Measurements from ENCODE around the gene RPL6.

RPL6 gene

GRCh38 chr12:112380663-112381405, 28.6 kb downstream of the RPL6 start:
- FAIRE-seq (no peak), DNase-seq (ENCODE audit: insufficient read length, low spot score) (peak; percentile 8)
- TF ChIP-seq POLR2A (IDR thresholded peaks at IDR 0.05; ENCODE audit: low read depth, low read length) = no peak

- TF ChIP-seq POLR2A (IDR thresholded peaks at IDR 0.05; ENCODE audit: low read depth, low read length) = no peak
- DNase-seq (ENCODE audit: insufficient read length, low spot score) = no peak
- no peak for FAIRE-seq
Measured at GRCh38 chr12:112375105-112375504, 34.3 kb downstream of the RPL6 start.

DNA sequence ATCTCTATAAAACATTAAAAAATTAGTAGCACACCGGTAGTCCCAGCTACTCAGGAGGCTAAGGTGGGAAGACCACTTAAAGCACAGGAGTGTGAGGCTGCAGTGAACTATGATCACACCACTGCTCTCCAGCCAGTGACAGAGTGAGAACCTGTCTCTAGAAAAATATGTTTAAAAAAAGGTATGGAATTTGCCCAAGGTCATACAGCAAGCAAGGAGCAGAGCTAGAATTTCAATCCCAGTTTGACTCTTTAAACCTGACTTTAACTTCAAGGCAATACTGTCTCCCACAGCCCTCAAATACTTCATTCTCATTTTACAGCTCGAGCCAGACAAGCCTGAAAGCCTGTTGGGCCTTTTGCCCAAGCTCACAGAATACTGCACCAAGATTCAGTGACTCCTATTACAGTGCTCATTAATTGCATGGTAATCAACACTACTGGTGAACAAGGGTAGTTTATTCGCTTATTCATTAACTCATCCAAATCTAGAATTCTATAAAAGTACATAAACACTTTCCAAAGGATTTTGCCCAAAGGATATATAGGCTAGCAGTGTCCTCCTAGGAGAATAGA, 35.2 kb downstream of the RPL6 start:
- TF ChIP-seq POLR2A (IDR thresholded peaks at IDR 0.05; ENCODE audit: low read depth, low read length) = no peak
- FAIRE-seq = no peak

DNA sequence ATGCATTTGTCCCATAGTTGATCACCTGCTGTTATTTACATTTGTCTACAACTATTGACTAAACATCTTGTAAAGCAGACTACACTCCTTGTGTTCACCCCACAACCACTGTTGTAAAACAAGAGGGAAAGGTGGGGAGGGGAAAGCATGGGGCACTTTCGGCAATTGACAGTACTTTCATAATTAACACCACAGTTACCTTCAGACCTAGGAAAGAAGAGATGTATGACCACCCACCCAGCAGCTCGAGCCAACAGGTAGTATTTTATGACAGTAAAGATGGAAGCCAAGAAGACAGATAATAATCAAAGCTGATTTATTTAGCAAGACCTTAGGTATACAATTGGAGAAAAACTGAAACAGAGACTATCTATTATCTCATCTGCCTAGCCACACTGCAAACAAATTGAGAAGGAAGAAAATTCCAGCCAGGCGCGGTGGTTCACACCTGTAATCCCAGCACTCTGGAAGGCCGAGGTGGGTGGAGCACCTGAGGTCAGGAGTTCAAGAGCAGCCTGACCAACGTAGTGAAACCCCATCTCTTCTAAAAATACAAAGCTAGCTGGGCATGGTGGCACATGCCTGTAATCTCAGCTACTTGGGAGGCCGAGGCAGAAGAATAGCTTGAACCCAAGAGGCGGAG, 38.4 kb downstream of the RPL6 start:
- FAIRE-seq = no peak
- DNase-seq (ENCODE audit: insufficient read length, low spot score) = no peak
- no peak for TF ChIP-seq POLR2A (IDR thresholded peaks at IDR 0.05; ENCODE audit: low read depth, low read length)

More for the DNA sequence above, 35.2 kb downstream of the RPL6 start:
- no peak for DNase-seq (ENCODE audit: insufficient read length, low spot score)

- FAIRE-seq (no peak), DNase-seq (ENCODE audit: insufficient read length, low spot score) (no peak)
- no peak for TF ChIP-seq POLR2A (IDR thresholded peaks at IDR 0.05; ENCODE audit: low read depth, low read length)
Measured at GRCh38 chr12:112370199-112370598, 39.2 kb downstream of the RPL6 start.

DNA sequence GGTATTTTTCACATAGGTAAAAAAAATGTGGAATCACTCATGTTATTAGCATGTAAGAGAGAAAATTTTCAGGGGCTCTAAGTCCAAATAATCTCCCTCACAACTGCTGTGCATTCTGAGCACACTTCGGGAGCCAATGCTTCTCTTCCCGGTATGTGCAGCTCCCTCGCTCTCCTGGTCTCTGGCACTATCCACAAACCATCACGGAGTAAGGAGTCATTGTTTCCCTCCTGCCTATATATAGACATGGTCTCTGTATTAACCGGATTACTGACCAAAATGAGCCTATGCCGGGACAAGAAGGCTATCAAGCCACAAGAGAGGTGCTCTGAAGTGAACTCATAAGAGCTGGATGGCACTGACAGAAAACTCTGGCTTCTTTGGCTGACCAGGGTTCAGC, 40.5 kb downstream of the RPL6 start:
- TF ChIP-seq POLR2A (IDR thresholded peaks at IDR 0.05; ENCODE audit: low read depth, low read length) = no peak
- DNase-seq (ENCODE audit: insufficient read length, low spot score) = no peak
- no peak for FAIRE-seq

GRCh38 chr12:112367965-112368364, 41.4 kb downstream of the RPL6 start:
- FAIRE-seq (no peak), DNase-seq (ENCODE audit: insufficient read length, low spot score) (no peak)
- no peak for TF ChIP-seq POLR2A (IDR thresholded peaks at IDR 0.05; ENCODE audit: low read depth, low read length)

- no peak for TF ChIP-seq POLR2A (IDR thresholded peaks at IDR 0.05; ENCODE audit: low read depth, low read length)
- FAIRE-seq (no peak), DNase-seq (ENCODE audit: insufficient read length, low spot score) (no peak)
Measured at GRCh38 chr12:112362310-112362709, 47.1 kb downstream of the RPL6 start.

DNA sequence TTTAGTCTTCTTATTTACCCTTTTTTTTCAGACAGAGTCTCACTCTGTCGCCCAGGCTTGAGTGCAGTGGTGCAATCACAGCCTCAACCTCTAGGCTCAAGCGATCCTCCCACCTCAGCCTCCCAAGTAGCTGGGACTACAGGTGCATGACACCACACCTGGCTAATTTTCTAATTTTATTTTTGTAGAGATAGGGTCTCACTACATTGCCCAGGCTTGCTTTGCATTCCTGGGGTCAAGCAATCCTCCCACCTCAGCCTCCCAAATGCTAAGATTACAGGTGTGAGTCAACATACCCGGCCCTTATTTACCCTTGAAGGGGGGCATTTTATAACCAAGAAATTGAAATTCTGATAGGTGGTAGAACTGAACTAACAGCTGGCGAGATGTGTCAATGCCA, 48.1 kb downstream of the RPL6 start:
- no peak for TF ChIP-seq POLR2A (IDR thresholded peaks at IDR 0.05; ENCODE audit: low read depth, low read length)
- no peak for FAIRE-seq
- DNase-seq (ENCODE audit: insufficient read length, low spot score) = no peak

GRCh38 chr12:112359290-112359689, 50.1 kb downstream of the RPL6 start:
- FAIRE-seq (no peak), DNase-seq (ENCODE audit: insufficient read length, low spot score) (no peak)
- TF ChIP-seq POLR2A (IDR thresholded peaks at IDR 0.05; ENCODE audit: low read depth, low read length) = no peak

- DNase-seq (ENCODE audit: insufficient read length, low spot score) (no peak), FAIRE-seq (no peak)
- TF ChIP-seq POLR2A (IDR thresholded peaks at IDR 0.05; ENCODE audit: low read depth, low read length) = no peak
Measured at GRCh38 chr12:112357214-112357613, 52.2 kb downstream of the RPL6 start.

Data from H54 (cell line).